Heart right ventricle (tissue), 16 donors: ENCODE measurements around the gene ARHGEF16. TPM values are rescaled to one million over a fixed set of nuclear protein-coding genes. Genes with fewer than 3 reads are reported as not detected.

ENCODE experiments used
- ATAC-seq, 8 donors: fragments of 200-7000 bp; cut with Tn5 transposase; one replicate each; pipeline ENCODE4 v1.9.1; 2020; ENCODE audit warnings: mild to moderate bottlenecking in 8 of 8, moderate library complexity in 8 of 8, moderate number of reproducible peaks in 1 of 8
- DNase-seq, 2 donors: peaks; one replicate each; pipeline ENCODE4 v3.0.0-alpha.2; 2020
- H3K27ac ChIP-seq, 10 donors: fragments of 200-600 bp; sonication (generic) in 2 of 10; one replicate each; pipeline versions ENCODE4 v1.5.0 to v1.8.0; 2020 to 2022; ENCODE audit warnings: mild to moderate bottlenecking in 3 of 10
- H3K27me3 ChIP-seq, 7 donors: fragments of 200-600 bp; one replicate each; pipeline ENCODE4 v1.8.0; 2021 to 2022; ENCODE audit warnings: mild to moderate bottlenecking in 2 of 7
- H3K36me3 ChIP-seq, 9 donors: fragments of 200-600 bp; sonication (generic) in 1 of 9; one replicate each; pipeline versions ENCODE4 v1.5.0 to v1.8.0; 2020 to 2022; ENCODE audit warnings: mild to moderate bottlenecking in 2 of 9
- H3K4me1 ChIP-seq, 9 donors: fragments of 200-600 bp; sonication (generic) in 1 of 9; one replicate each; pipeline versions ENCODE4 v1.5.0 to v1.8.0; 2020 to 2022; ENCODE audit warnings: mild to moderate bottlenecking in 4 of 9
- H3K4me3 ChIP-seq, 10 donors: fragments of 200-600 bp; sonication (generic) in 2 of 10; one replicate each; pipeline versions ENCODE4 v1.5.0 to v1.8.0; 2020 to 2022; ENCODE audit warnings: mild to moderate bottlenecking in 7 of 10, moderate library complexity in 2 of 10
- H3K9me3 ChIP-seq, 11 donors: fragments of 200-600 bp in 10 of 11; sonication (generic) in 2 of 11; one replicate each; pipeline versions ENCODE4 v1.5.0 to v1.8.0; 2013 to 2022; ENCODE audit warnings: mild to moderate bottlenecking in 2 of 11, control low read depth in 1 of 11, moderate library complexity in 1 of 11
- WGBS, 2 donors: extraction: QIAGEN DNeasy Blood & Tissue Kit; methylation state at CpG; one replicate each; pipeline ENCODE4 v1.1.7; 2013; ENCODE audit warnings: inconsistent platforms in 1 of 2; 5-methylcytosine and 5-hydroxymethylcytosine counted together
- intact Hi-C, 10 donors: fragments of 100-400 bp; cut with DNase I; formaldehyde crosslinking; loops; one replicate each; pipeline versions ENCODE4 v1.11.1 to v1.14.2; 2022
- polyA plus RNA-seq, 2 donors: library from polyadenylated mRNA; stranded (reverse); fragments of 200-250 nt; gene quantifications; one replicate each; pipeline ENCODE4 v1.2.3, GENCODE V29; 2013
- total RNA-seq, 10 donors: library from RNA; stranded (reverse); fragmentation: NEBNext Ultra II Directional in 3 of 10; extraction: Animal tissue kit (Norgen Biotek cat#: 25700) in 3 of 10; gene quantifications; one replicate each; pipeline versions ENCODE4 v1.2.1 to v1.2.4, GENCODE V29; 2021 to 2023
- TF ChIP-seq, protein P1 (sequence below), 9 donors: fragments of 200-600 bp; sonication (generic) in 2 of 9; IDR thresholded peaks; one replicate each; pipeline versions ENCODE4 v1.5.0 to v1.8.0; 2021 to 2022; ENCODE audit warnings: antibody characterized with exemption in 9 of 9, mild to moderate bottlenecking in 5 of 9, moderate library complexity in 1 of 9
- donor health status: Arrhythmogenic right ventricular cardiomyopathy.
- donor health status: ischemic (EF 13 %, LVEDD 7.1; RV severe dilation, severe dysfunction).
- donor health status: healthy with polysubstance abuse.
- donor health status: DM: no; HTN: yes; CAD: no.
- donor health status: DM: no; HTN: no; CAD: no.
- donor health status: ischemic (EF 25% LVEDD 6.9; RV normal size, moderate dysfunction).
- donor health status: ischemic (EF 25% LVEDD 5.7; RV mildly dilated, moderate dysfunction).
- donor health status: healthy.
- donor health status: DM: yes; HTN: yes; CAD: no.
- donor health status: Ischemic cardiomyopathy.
- donor health status: ischemic (EF 35%, LVEDD 5.7; RV mildly dilated, moderate dysfunction).
- donor health status: nonischemic (EF 11% LVEDD 7.7; RV severe dilation, severe dysfunction).
- donor health status: DM: yes; HTN: yes; CAD: no.
- donor health status: PGD.
- donor health status: ischemic (EF 29% LVEDD 5.4; RV normal size, mild dysfunction).
- donor health status: nonischemic (EF 23%, LVEDD 6.1; RV moderate dilation, normal function).

ARHGEF16 gene
- total and polyA plus RNA-seq, 12 donors: 0.17 to 1.1 (median 0.40) TPM

DNA sequence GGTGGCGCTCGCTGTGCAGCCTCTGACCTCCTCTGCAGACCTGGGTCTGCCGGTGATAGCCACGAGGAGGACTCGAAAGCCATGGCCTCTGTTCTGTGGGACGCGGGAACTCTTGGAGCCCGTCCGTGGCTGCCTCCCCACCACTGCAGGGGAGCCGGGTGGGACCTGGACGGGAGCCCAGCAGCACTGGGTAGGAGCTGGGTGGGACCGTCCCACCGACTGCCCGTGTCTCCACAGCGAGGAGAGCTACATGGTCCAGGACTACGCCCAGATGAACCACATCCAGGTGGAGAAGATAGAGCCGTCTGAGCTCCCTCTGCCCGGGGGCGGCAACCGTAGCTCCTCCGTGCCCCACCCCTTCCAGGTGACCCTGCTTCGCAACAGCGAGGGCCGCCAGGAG, 23.7 kb downstream of the ARHGEF16 start:
- Histone ChIP-seq H3K27ac (no peak overlapping the region), H3K4me1 (no peaks in the 10 kb centered on the region), H3K4me3 (no peak overlapping the region), H3K36me3 (no peaks in the 10 kb centered on the region), H3K27me3 (peaks cover 0 to 4% (median 0%) of the 10 kb centered on the region in 7 donors), H3K9me3 (no peaks in the 10 kb centered on the region)
- no peak for ATAC-seq
- no peak for DNase-seq
- WGBS, 2 donors: 78 to 79% methylated on average over 24 of the region's 24 CpGs
- intact Hi-C loops: no loop called here
- TF ChIP-seq, protein P1, sequence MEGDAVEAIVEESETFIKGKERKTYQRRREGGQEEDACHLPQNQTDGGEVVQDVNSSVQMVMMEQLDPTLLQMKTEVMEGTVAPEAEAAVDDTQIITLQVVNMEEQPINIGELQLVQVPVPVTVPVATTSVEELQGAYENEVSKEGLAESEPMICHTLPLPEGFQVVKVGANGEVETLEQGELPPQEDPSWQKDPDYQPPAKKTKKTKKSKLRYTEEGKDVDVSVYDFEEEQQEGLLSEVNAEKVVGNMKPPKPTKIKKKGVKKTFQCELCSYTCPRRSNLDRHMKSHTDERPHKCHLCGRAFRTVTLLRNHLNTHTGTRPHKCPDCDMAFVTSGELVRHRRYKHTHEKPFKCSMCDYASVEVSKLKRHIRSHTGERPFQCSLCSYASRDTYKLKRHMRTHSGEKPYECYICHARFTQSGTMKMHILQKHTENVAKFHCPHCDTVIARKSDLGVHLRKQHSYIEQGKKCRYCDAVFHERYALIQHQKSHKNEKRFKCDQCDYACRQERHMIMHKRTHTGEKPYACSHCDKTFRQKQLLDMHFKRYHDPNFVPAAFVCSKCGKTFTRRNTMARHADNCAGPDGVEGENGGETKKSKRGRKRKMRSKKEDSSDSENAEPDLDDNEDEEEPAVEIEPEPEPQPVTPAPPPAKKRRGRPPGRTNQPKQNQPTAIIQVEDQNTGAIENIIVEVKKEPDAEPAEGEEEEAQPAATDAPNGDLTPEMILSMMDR (IDR thresholded peaks at IDR 0.05): no peak

DNA sequence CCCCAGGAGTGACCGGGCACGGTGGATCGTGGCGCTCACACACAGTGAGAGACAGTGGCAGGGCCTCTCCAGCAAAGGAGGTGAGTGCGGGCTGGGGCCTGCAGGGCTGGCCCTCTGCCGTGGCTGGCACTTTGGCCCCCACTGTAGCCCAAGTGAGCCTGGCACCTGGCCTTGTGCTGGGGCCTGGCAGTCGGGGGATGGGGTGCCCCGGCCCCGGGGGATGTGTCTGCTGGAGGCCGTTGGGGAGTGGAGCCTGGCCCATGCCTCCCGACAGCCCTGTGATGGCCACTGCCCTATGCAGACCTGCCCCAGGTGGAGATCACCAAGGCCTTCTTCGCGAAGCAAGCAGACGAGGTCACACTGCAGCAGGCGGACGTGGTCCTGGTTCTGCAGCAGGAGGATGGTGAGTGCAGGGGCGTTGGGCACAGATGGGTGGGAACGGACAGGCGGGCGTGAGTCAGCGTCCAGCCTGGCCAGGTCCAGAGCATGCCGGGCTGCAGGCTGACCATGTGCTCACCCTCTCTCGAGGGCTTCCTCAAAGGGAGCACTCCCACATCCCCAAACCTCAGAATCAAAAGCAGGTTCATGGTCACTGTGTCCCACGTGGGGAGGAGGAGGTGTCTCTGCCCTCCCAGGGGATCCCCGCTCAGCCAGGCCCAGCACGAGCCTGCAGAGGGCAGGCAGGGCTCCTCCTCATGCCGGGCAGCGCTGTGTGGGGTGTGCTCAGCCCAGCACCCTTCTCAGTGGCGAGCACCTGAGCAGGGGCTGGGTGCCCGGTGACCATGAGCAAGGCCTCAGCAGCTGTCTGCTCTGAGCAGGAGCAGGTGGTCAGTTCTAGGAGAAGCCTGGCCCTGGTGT, 25.3 kb downstream of the ARHGEF16 start:
- intact Hi-C loops: loop anchor here in 1 of 10 donors (5.0 kb wide), 1 partner anchor 32 kb away; no protein-coding TSS in a partner anchor
- 78 to 82% methylated on average over 30 of the region's 30 CpGs for WGBS, 2 donors
- DNase-seq: no peak

DNA sequence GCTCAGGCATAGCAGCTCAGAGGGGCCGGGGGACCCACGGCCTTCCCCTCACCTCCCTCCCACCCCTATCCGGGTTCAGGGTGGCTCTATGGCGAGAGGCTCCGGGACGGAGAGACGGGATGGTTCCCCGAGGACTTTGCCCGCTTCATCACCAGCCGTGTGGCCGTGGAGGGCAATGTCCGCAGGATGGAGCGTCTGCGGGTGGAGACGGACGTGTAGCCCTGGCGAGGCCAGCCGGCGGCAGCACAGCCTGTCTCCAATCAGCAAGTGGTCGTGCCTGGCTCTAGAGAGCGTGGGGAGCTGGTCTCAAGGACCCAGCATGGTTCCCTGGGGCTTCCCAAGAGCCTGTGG, 25.9 kb downstream of the ARHGEF16 start:
- Histone ChIP-seq H3K4me3 (no peak overlapping the region), H3K4me1 (no peaks in the 10 kb centered on the region), H3K27me3 (peaks cover 0 to 17% (median 0%) of the 10 kb centered on the region in 7 donors), H3K9me3 (no peaks in the 10 kb centered on the region), H3K27ac (no peak overlapping the region), H3K36me3 (no peaks in the 10 kb centered on the region)
- intact Hi-C loops: loop anchor here in 1 of 10 donors (5.0 kb wide), 1 partner anchor 33 kb away; no protein-coding TSS in a partner anchor
- DNase-seq: no peak
- 79 to 80% methylated on average over 21 of the region's 21 CpGs for WGBS, 2 donors
- TF ChIP-seq, protein P1 (IDR thresholded peaks at IDR 0.05): no peak
- no peak for ATAC-seq

More for the DNA sequence above, 25.3 kb downstream of the ARHGEF16 start:
- no peak for ATAC-seq
- Histone ChIP-seq H3K9me3 (no peaks in the 10 kb centered on the region), H3K4me1 (no peaks in the 10 kb centered on the region), H3K4me3 (no peak overlapping the region), H3K27ac (no peak overlapping the region), H3K36me3 (no peaks in the 10 kb centered on the region), H3K27me3 (peaks cover 0 to 13% (median 0%) of the 10 kb centered on the region in 7 donors)
- TF ChIP-seq, protein P1 (IDR thresholded peaks at IDR 0.05): no peak

- TF ChIP-seq, protein P1 (IDR thresholded peaks at IDR 0.05): no peak
- Histone ChIP-seq H3K9me3 (no peaks in the 10 kb centered on the region), H3K4me1 (no peaks in the 10 kb centered on the region), H3K27me3 (peaks cover 0 to 17% (median 0%) of the 10 kb centered on the region in 7 donors), H3K4me3 (no peak overlapping the region), H3K27ac (no peak overlapping the region), H3K36me3 (no peaks in the 10 kb centered on the region)
- 72% methylated on average over 15 of the region's 15 CpGs for WGBS, 2 donors
- DNase-seq (no peak), ATAC-seq (no peak)
- intact Hi-C loops: loop anchor here in 1 of 10 donors (5.0 kb wide), 1 partner anchor 34 kb away; no protein-coding TSS in a partner anchor
Measured at GRCh38 chr1:3481046-3481445, 26.6 kb downstream of the ARHGEF16 start.
